ENCODE data around the gene OTX2. TPM values are rescaled to one million over a fixed set of nuclear protein-coding genes. Genes with fewer than 3 reads are reported as not detected.

The OTX2 gene
- total and polyA plus RNA-seq, 12 donors, result not detected

DNA sequence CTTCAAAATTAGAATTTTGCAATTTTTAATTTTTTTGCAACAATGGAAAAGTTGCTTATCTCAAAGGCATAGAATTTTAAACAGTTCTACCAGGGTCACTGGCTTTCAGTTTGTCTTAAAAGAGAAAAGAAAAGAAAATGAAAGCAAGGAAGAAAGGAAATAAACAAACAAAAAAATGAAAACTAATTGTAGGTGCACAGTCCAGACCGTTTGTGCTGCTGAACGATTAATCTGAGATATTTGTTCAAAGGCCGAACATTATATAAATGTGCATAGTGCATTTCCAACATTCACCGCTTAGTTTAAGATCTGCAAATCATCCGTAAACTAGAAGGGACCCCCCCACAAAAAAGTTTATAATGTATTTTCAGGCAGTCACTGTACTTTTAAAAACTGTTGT, 5.5 kb upstream of the OTX2 start:
- no peak for ATAC-seq
- no peaks in the 10 kb centered on the region for H3K4me1 ChIP-seq
- TF ChIP-seq, protein P1, sequence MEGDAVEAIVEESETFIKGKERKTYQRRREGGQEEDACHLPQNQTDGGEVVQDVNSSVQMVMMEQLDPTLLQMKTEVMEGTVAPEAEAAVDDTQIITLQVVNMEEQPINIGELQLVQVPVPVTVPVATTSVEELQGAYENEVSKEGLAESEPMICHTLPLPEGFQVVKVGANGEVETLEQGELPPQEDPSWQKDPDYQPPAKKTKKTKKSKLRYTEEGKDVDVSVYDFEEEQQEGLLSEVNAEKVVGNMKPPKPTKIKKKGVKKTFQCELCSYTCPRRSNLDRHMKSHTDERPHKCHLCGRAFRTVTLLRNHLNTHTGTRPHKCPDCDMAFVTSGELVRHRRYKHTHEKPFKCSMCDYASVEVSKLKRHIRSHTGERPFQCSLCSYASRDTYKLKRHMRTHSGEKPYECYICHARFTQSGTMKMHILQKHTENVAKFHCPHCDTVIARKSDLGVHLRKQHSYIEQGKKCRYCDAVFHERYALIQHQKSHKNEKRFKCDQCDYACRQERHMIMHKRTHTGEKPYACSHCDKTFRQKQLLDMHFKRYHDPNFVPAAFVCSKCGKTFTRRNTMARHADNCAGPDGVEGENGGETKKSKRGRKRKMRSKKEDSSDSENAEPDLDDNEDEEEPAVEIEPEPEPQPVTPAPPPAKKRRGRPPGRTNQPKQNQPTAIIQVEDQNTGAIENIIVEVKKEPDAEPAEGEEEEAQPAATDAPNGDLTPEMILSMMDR (IDR thresholded peaks at IDR 0.05), result no peak
- no peak overlapping the region for H3K4me3 ChIP-seq
- no peak overlapping the region for H3K27ac ChIP-seq
- intact Hi-C loops (cut with DNase I), result no loop called here
- peaks cover 31 to 100% (median 100%) of the 10 kb centered on the region in 7 donors for H3K27me3 ChIP-seq
- no peak for DNase-seq
- H3K36me3 ChIP-seq, result no peaks in the 10 kb centered on the region
- WGBS, 2 donors, result 8 to 10% methylated on average over 5 of the region's 5 CpGs
- H3K9me3 ChIP-seq, result no peaks in the 10 kb centered on the region

DNA sequence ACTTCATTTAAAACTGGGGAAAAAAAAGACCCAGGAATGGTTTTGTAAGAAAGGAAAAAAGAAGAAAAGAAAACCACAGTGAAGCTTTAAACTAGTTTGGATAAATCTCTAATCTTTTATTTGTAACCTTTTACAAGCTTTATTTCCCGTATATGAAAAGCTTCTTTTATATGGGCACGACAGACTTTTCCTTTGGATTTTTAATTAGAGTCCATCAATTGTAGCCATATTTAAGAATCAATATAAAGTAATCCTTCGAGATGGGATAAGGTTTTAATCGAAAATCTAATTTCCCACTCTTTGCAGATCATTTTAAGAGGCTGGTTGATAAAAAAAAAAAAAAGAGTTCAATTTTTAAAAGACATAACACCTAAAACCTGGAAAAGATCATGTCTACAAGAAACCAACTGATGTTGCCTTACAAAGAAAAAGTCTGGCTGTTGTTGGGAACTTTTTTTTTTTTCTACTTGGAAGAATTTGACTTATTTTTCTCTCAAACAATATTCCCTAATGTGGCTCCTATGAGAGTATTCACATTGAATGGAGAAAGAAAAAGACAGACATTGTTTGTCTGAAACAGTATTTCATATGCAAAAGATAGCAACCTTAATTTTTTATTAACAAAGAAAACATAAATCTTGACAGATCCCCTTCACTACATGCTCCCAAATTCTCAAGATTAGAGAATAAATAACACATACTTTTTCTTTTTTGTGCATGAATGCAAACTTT, 4.9 kb upstream of the OTX2 start:
- Histone ChIP-seq H3K4me3 (no peak overlapping the region), H3K27ac (no peak overlapping the region), H3K9me3 (no peaks in the 10 kb centered on the region), H3K36me3 (no peaks in the 10 kb centered on the region), H3K4me1 (peaks cover 0 to under 1% (median 0%) of the 10 kb centered on the region in 9 donors), H3K27me3 (peaks cover 31 to 100% (median 100%) of the 10 kb centered on the region in 7 donors)
- intact Hi-C loops (cut with DNase I), result no loop called here
- 7 to 9% methylated on average over 4 of the region's 4 CpGs for WGBS, 2 donors
- ATAC-seq, result no peak
- TF ChIP-seq, protein P1 (IDR thresholded peaks at IDR 0.05), result no peak
- no peak for DNase-seq

DNA sequence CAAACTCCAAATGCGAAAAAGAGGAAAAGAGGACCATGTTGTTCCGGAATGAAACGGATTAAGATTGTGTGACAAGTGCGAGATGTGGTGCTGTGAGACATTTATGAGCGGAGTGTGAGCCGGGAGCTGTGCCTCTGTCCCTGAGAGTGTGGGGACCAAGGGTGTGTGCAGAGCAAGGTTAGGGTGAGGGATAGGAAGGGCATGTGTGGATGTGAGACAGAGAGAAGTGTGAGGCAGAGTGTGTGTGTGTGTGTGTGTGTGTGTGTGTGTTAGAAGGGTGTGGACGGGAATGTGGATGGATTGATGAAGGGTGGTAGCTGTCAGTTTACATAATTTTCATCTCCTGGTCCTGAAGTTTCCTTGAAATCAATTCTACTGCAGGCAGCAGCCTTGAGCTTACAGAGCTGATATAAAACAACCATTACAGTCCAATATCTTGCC, 4.3 kb upstream of the OTX2 start:
- intact Hi-C loops (cut with DNase I), result no loop called here
- 3 to 7% methylated on average over 7 of the region's 7 CpGs for WGBS, 2 donors
- ATAC-seq, result no peak
- Histone ChIP-seq H3K27ac (no peak overlapping the region), H3K36me3 (no peaks in the 10 kb centered on the region), H3K9me3 (no peaks in the 10 kb centered on the region), H3K4me1 (peaks cover 0 to 7% (median 1%) of the 10 kb centered on the region in 9 donors), H3K4me3 (no peak overlapping the region), H3K27me3 (peaks cover 37 to 100% (median 100%) of the 10 kb centered on the region in 7 donors)
- TF ChIP-seq, protein P1 (IDR thresholded peaks at IDR 0.05), result no peak
- DNase-seq, result no peak

DNA sequence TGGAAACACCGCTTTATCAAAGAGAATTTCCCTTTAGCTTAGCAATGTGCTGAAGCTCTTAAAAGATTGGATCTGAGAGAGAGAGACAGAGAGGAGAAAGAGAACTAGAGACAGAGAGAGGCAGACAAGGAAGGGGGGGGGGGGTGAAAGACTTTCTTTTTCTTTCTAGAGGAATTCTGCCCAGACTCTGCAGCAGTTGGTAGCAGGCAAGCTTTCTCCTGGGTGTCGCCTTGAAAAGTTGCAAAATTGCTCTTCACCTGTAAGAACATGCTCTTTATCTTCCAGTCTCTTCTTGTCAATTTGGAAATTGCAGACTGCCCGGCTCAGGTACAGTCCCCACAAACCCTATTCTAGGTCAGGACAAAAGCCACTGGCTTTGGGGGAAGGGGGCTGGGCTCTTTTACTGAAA, 2.9 kb upstream of the OTX2 start:
- no peak for DNase-seq
- no peak for ATAC-seq
- TF ChIP-seq, protein P1 (IDR thresholded peaks at IDR 0.05), result no peak
- intact Hi-C loops (cut with DNase I), result no loop called here
- Histone ChIP-seq H3K27ac (no peak overlapping the region), H3K27me3 (peaks cover 51 to 100% (median 100%) of the 10 kb centered on the region in 7 donors), H3K9me3 (no peaks in the 10 kb centered on the region), H3K4me3 (no peak overlapping the region), H3K36me3 (no peaks in the 10 kb centered on the region), H3K4me1 (peaks cover 5 to 21% (median 15%) of the 10 kb centered on the region in 9 donors)
- 4 to 8% methylated on average over 3 of the region's 3 CpGs for WGBS, 2 donors
